Immature natural killer cell (primary cell): ENCODE measurements around the gene TMEM165. TPM values are rescaled to one million over a fixed set of nuclear protein-coding genes. Genes with fewer than 3 reads are reported as not detected.

Source experiments
- DNase-seq, 3 donors: peaks; one replicate each; pipeline ENCODE4 v3.0.0; 2022; ENCODE audit warnings: mixed read lengths in 1 of 3
- H3K27ac Mint-ChIP-seq, 6 donors: one replicate each; pipeline ENCODE4 v1.8.0; 2020; ENCODE audit warnings: mixed read lengths in 6 of 6, mild to moderate bottlenecking in 5 of 6, inconsistent platforms in 4 of 6, moderate library complexity in 3 of 6
- H3K27me3 Mint-ChIP-seq, 3 donors: one replicate each; pipeline ENCODE4 v1.8.0; 2020 to 2021; ENCODE audit warnings: low read depth in 3 of 3, mild to moderate bottlenecking in 3 of 3, mixed read lengths in 3 of 3, moderate library complexity in 3 of 3, inconsistent platforms in 1 of 3
- H3K36me3 Mint-ChIP-seq, 3 donors: one replicate each; pipeline ENCODE4 v1.8.0; 2020; ENCODE audit warnings: mixed read lengths in 3 of 3, inconsistent platforms in 2 of 3, mild to moderate bottlenecking in 2 of 3
- H3K4me1 Mint-ChIP-seq, 2 donors: one replicate each; pipeline ENCODE4 v1.8.0; 2020; ENCODE audit warnings: inconsistent platforms in 2 of 2, mild to moderate bottlenecking in 2 of 2, mixed read lengths in 2 of 2, moderate library complexity in 1 of 2
- H3K4me3 Mint-ChIP-seq, 5 donors: one replicate each; pipeline ENCODE4 v1.8.0; 2020; ENCODE audit warnings: mild to moderate bottlenecking in 5 of 5, mixed read lengths in 5 of 5, inconsistent platforms in 3 of 5, moderate library complexity in 3 of 5
- H3K9me3 Mint-ChIP-seq, 6 donors: one replicate each; pipeline ENCODE4 v1.8.0; 2020; ENCODE audit warnings: mild to moderate bottlenecking in 6 of 6, mixed read lengths in 6 of 6, inconsistent platforms in 4 of 6, moderate library complexity in 3 of 6
- polyA plus RNA-seq, 3 donors: library from polyadenylated mRNA; unstranded; fragments of 300-500 nt; fragmentation: Illumina TruSeq; gene quantifications; one replicate each; pipeline ENCODE4 v1.2.3, GENCODE V29; 2021

TMEM165 gene
- polyA plus RNA-seq, 3 donors from 2014 or later, result 44.2 to 50.4 (median 44.8) TPM

DNA sequence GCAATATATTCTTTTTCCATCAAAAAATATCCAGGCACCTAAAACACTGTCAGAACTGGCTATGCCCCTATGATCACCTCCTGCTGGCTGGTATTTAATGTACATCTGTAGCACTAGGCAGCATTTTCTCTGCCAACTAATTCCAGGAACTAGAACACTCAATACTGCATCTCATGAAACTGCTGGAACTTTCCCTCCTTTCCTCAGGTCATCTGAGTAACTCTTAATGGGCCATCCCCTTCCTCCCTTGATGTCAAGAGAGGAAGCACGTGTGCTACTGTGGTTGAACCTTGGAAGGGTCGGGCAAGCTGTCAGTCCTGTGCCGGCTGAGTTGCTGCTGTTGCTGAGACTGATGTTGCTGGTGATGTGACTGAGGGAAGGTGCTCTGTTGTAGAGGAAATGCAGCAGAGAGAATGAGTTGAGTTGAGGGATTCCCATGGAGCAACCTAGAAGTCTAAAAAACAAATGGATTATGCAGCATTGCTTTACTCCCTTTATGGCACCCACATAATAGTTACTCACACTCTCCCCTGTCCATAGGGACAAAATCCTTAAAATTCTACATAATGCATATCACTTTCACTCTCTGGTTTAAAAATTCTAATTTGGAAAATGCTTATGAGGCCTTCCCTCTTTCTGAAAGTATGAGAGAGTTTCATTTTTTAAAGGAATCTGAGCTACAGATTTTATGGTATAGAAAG, 39.5 kb downstream of the TMEM165 start:
- DNase-seq, result peak in 1 of 3 donors; percentile 3
- peaks cover 14 to 18% of the 10 kb centered on the region in 2 donors for H3K4me1 Mint-ChIP-seq
- no peaks in the 10 kb centered on the region for H3K27me3 Mint-ChIP-seq
- peaks cover 0 to 26% (median 7%) of the 10 kb centered on the region in 3 donors for H3K36me3 Mint-ChIP-seq
- no peak overlapping the region for H3K4me3 Mint-ChIP-seq
- peak overlapping the region; percentile 32 to 89 (median 56) for H3K27ac Mint-ChIP-seq
- no peaks in the 10 kb centered on the region for H3K9me3 Mint-ChIP-seq

DNA sequence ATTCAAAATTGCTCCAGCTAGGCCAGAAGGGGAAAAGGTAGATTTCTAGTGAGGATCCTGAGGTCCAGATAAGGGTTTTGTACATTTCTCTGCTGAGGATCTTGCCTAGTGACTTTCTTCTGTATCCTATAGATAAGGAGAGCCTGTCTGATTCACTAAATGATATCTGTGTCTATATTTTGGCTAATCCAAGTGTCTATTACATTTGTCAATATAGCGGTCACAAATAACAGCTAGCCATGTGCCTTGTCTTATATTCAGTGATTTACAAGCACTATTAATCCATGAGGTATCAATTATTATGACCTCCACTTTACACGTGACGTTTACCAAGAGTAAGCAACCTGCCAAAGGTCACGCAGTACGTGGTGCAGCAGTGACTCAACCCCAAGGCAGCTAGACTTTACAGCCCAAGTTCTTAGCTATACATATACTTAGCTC, 41.6 kb downstream of the TMEM165 start:
- H3K27ac Mint-ChIP-seq, result peak overlapping the region in 1 of 6 donors; percentile 17
- H3K4me3 Mint-ChIP-seq, result no peak overlapping the region
- peaks cover 14 to 23% of the 10 kb centered on the region in 2 donors for H3K4me1 Mint-ChIP-seq
- DNase-seq, result no peak
- H3K27me3 Mint-ChIP-seq, result no peaks in the 10 kb centered on the region
- peaks cover 0 to 21% (median 3%) of the 10 kb centered on the region in 3 donors for H3K36me3 Mint-ChIP-seq
- H3K9me3 Mint-ChIP-seq, result no peaks in the 10 kb centered on the region

DNA sequence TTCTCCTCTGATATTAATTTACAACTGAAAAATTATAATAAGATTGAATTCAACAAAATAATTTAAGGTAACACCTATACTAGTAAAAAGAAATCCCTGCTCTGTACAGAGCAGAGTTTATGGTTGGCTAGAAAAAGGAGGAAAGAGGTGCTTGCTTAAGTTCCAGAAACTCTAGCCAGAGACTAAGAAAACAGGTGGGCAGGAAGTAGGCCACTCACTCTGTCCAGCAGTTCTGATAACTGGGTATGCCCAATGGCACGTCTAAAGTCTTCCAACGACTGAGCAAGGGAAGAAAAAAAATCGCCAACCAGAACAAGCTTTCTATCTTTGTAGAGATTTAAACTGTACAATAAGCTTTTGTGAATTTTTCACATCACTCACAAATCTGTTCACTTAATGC, 42.1 kb downstream of the TMEM165 start:
- peaks cover 0 to 25% (median 7%) of the 10 kb centered on the region in 3 donors for H3K36me3 Mint-ChIP-seq
- no peaks in the 10 kb centered on the region for H3K27me3 Mint-ChIP-seq
- peaks cover 14 to 23% of the 10 kb centered on the region in 2 donors for H3K4me1 Mint-ChIP-seq
- no peak overlapping the region for H3K27ac Mint-ChIP-seq
- no peak overlapping the region for H3K4me3 Mint-ChIP-seq
- no peak for DNase-seq
- no peaks in the 10 kb centered on the region for H3K9me3 Mint-ChIP-seq

DNA sequence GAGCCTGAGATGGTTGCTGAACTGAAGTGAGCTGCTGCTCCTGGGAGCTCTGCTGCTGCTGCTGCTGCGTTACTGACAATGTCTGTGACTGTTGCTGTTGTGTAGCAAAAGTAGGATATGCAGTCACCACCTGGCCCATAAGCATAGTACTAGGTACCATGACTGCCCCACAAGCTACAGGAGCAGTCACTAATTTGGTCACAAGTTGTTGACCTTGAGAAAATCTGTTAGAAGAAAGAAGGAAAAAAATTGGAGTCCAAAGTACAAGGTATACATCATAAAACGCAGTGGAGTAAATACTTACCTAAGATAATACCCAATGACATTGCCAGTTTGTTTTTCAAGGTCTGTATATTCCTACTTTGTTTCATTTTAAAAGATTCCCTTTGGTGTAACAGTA, 42.6 kb downstream of the TMEM165 start:
- peak overlapping the region in 4 of 6 donors; percentile 26 to 55 (median 36) for H3K27ac Mint-ChIP-seq

DNA sequence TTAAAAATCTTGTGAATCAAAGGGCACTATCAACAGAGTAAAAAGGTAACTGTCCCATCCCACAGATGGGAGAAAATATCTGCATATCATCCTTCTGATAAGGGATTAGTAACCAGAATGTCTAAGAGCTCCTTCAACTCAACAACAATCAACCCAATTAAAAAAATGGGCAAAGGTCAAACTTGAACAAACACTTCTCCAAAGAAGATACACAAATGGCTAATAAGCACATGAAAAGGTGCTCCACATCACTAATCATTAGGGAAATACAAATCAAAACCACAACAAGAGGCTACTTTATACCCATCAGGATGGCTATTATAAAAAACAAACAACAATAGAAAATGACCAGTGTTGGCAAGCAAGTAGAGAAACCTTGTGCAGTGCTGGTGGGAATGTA, 43.3 kb downstream of the TMEM165 start:
- peaks cover 14 to 23% of the 10 kb centered on the region in 2 donors for H3K4me1 Mint-ChIP-seq
- H3K9me3 Mint-ChIP-seq, result no peaks in the 10 kb centered on the region
- no peaks in the 10 kb centered on the region for H3K27me3 Mint-ChIP-seq
- H3K27ac Mint-ChIP-seq, result no peak overlapping the region
- no peak overlapping the region for H3K4me3 Mint-ChIP-seq
- no peak for DNase-seq
- H3K36me3 Mint-ChIP-seq, result peaks cover 0 to 25% (median 7%) of the 10 kb centered on the region in 3 donors

More for the DNA sequence above, 42.6 kb downstream of the TMEM165 start:
- Mint-ChIP-seq H3K4me1 (peaks cover 14 to 23% of the 10 kb centered on the region in 2 donors), H3K27me3 (no peaks in the 10 kb centered on the region), H3K36me3 (peaks cover 0 to 25% (median 7%) of the 10 kb centered on the region in 3 donors), H3K9me3 (no peaks in the 10 kb centered on the region), H3K4me3 (no peak overlapping the region)
- DNase-seq, result no peak

DNA sequence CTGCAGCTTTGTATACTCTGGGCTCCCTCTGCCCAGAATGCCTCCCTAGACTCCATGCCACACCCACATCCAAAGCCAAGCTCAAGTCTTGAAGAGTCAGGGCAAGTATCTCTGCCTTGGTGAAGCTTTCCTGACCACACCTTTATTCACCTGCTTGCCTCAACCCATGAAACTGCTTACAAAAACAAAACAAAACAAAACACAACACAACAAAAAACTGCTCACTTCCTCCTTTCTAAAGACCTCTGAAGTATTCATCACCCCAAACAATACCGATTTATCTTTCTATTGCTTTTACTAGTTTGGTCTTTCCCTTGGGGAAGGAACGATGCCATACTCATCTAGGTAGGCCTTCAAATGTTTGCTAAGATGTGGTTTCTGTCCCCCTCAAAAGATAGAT, 45.0 kb downstream of the TMEM165 start:
- Mint-ChIP-seq H3K4me1 (peaks cover 3 to 6% of the 10 kb centered on the region in 2 donors), H3K4me3 (no peak overlapping the region), H3K36me3 (peaks cover 0 to 14% (median 7%) of the 10 kb centered on the region in 3 donors), H3K9me3 (no peaks in the 10 kb centered on the region), H3K27ac (peak overlapping the region in 2 of 6 donors; percentile 8 to 78), H3K27me3 (no peaks in the 10 kb centered on the region)
- DNase-seq, result no peak

DNA sequence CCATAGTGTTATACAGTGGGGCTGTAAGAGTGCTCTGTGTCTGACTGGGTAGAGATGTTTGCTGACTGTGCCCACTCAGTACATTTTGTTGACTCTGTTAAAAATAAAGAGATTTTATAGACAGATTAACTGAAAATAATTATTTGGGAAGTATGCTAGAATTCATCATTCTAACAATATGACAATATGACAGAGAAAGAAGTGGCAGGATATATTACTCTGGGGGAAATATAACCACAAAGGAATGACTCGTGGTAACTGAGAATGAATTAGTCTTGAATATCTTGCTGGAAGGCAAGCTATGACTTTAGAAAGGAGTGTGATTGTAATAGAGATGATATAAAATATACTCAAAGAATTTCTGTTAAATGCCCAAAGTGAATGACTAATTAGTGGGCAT, 46.8 kb downstream of the TMEM165 start:
- H3K9me3 Mint-ChIP-seq, result no peaks in the 10 kb centered on the region
- H3K27ac Mint-ChIP-seq, result peak overlapping the region in 1 of 6 donors; percentile 14
- H3K27me3 Mint-ChIP-seq, result no peaks in the 10 kb centered on the region
- peaks cover 0 to 18% of the 10 kb centered on the region in 2 donors for H3K4me1 Mint-ChIP-seq
- no peak for DNase-seq
- no peak overlapping the region for H3K4me3 Mint-ChIP-seq
- peaks cover 0 to 14% (median 7%) of the 10 kb centered on the region in 3 donors for H3K36me3 Mint-ChIP-seq

DNA sequence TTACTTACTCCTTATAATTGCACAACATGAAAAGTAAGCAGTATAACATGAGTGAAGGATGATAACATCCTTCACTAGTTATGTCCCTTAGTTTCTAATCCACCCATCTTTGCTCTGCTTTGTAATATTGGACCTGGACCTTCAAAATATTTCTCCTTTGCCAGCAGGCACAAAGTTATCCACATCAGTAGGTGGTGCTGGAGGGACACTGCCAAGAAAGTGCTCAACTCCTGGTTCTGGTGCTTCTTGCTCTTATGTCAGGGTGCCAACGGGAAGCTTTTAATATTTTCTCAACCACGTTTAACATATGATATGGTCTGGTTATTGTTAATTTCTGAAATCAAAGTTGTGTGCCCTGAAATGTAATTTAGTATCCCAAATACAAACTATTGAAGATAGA, 49.1 kb downstream of the TMEM165 start:
- H3K4me3 Mint-ChIP-seq, result no peak overlapping the region
- no peak for DNase-seq
- H3K27ac Mint-ChIP-seq, result no peak overlapping the region
- no peaks in the 10 kb centered on the region for H3K27me3 Mint-ChIP-seq
- H3K36me3 Mint-ChIP-seq, result peaks cover 6 to 21% (median 13%) of the 10 kb centered on the region in 3 donors
- H3K4me1 Mint-ChIP-seq, result peaks cover 3 to 25% of the 10 kb centered on the region in 2 donors
- H3K9me3 Mint-ChIP-seq, result no peaks in the 10 kb centered on the region

DNA sequence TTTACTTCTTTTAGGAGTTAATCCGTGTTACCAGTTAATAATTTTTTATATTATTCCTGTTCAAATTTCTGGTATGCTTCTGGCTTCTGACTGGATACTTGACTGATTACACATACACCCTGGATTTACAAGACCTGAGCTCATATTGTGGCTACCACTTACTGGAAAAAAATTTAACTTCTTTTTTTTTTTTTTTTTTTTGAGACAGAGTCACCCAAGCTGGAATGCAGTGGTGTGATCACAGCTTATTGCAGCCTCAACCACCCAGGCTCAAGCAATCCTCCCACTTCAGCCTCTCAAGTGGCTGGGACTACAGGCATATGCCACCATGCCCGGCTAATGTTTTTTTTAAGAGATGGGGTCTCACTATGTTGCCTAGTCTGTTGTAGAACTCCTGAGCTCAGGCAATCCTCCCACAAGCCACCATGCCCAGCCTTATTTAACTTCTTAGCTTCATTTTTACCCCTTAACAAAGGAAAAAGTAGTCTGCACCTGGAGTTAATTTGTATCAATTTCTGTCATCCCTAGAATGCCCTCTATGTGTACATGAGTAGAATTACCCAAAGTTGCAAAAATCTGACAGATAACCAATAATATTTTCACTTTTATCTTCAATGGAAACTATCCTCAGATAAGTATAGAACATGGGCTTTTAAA, 50.3 kb downstream of the TMEM165 start:
- no peak for DNase-seq
- peak overlapping the region in 1 of 6 donors; percentile 65 for H3K27ac Mint-ChIP-seq
- H3K9me3 Mint-ChIP-seq, result no peaks in the 10 kb centered on the region
- H3K4me1 Mint-ChIP-seq, result peaks cover 3 to 22% of the 10 kb centered on the region in 2 donors
- H3K4me3 Mint-ChIP-seq, result no peak overlapping the region
- peaks cover 14 to 26% (median 17%) of the 10 kb centered on the region in 3 donors for H3K36me3 Mint-ChIP-seq
- H3K27me3 Mint-ChIP-seq, result no peaks in the 10 kb centered on the region

DNA sequence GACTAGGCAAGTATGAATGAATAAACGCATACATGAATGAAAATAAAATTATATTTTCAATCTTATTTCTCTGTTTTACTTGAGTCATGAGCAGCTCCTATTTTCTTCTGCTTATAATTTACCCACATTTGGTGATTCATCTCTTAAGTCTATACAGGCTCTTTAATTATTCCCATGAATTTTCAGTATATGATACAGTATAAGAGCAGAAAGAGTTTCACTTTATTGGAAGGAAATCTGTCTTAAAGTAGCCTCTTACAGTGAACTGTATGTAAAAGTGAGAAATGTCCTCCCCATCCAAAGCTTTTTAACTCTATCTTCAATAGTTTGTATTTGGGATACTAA, 50.8 kb downstream of the TMEM165 start:
- peaks cover 3 to 21% of the 10 kb centered on the region in 2 donors for H3K4me1 Mint-ChIP-seq
- peaks cover 18 to 31% (median 22%) of the 10 kb centered on the region in 3 donors for H3K36me3 Mint-ChIP-seq
- no peaks in the 10 kb centered on the region for H3K27me3 Mint-ChIP-seq
- no peak overlapping the region for H3K4me3 Mint-ChIP-seq
- H3K9me3 Mint-ChIP-seq, result no peaks in the 10 kb centered on the region
- DNase-seq, result no peak
- H3K27ac Mint-ChIP-seq, result peak overlapping the region in 1 of 6 donors; percentile 65

DNA sequence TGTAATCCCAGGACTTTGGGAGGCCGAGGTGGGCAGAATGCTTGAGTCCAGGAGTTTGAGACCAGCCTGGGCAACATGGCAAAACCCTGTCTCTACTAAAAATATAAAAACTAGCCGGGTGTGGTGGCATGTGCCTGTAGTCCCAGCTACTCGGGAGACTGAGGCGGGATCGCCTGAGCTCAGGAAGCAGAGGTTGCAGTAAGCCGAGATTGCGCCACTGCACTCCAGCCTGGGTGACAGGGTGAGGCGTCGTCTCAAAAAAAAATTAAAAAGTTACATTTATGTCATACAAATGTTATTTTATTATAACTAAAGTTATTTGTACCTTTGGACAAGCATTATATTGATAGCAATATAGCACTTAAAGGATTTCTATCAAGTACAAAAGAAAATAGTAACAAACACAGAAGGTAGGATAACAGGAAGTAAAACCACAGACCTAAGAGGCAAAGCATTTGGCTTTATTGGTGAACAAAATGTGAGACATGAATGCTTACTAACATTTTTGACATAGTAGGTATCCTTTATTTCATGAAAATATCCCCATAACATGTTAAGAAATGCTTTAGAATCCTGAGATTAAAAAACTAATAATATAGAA, 51.5 kb downstream of the TMEM165 start:
- Mint-ChIP-seq H3K36me3 (peaks cover 25 to 37% (median 28%) of the 10 kb centered on the region in 3 donors), H3K4me1 (peaks cover 3 to 21% of the 10 kb centered on the region in 2 donors), H3K27ac (no peak overlapping the region), H3K4me3 (no peak overlapping the region), H3K9me3 (no peaks in the 10 kb centered on the region), H3K27me3 (no peaks in the 10 kb centered on the region)
- DNase-seq, result no peak

DNA sequence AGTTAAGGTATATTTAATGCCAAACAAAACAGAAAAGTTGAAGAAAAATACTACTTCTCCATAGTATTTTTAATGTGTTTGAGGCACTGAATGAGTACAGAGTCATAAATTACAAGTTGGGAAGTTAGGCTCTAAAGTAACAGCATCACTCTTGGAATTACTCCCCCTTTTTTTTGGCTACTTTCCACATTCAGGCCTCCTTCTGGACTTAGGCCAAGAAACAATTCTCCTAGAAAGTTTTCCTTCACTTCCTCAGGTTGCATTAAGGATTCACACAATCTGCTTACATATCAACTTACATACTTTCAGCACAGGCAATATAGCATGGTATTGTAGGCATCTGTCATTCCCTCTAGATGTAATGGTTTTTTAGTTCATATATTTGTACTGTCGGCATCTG, 52.1 kb downstream of the TMEM165 start:
- Mint-ChIP-seq H3K27ac (peak overlapping the region in 3 of 6 donors; percentile 13 to 79 (median 40)), H3K36me3 (peaks cover 23 to 35% (median 27%) of the 10 kb centered on the region in 3 donors), H3K4me1 (peaks cover 3 to 21% of the 10 kb centered on the region in 2 donors), H3K27me3 (no peaks in the 10 kb centered on the region), H3K9me3 (no peaks in the 10 kb centered on the region), H3K4me3 (no peak overlapping the region)
- DNase-seq, result no peak

DNA sequence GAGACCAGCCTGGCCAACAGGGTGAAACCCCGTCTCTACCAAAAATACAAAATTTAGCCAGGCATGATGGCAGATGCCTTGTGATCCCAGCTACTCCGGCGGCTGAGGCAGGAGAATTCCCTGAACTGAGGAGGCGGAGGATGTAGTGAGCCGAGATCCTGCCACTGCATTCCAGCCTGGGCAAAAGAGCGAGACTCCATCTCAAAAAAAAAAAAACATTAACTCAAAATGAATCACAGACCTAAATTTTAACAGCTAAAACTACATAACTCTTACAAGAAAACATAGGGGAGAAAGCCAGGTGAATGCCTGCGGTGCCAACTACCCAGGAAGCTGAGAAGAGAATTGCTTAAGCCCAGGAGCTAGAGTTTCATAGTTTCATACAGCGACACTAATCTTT, 54.8 kb downstream of the TMEM165 start:
- peaks cover 3 to 21% of the 10 kb centered on the region in 2 donors for H3K4me1 Mint-ChIP-seq
- no peak overlapping the region for H3K4me3 Mint-ChIP-seq
- peaks cover 27 to 41% (median 29%) of the 10 kb centered on the region in 3 donors for H3K36me3 Mint-ChIP-seq
- no peak overlapping the region for H3K27ac Mint-ChIP-seq
- H3K9me3 Mint-ChIP-seq, result no peaks in the 10 kb centered on the region
- DNase-seq, result no peak
- no peaks in the 10 kb centered on the region for H3K27me3 Mint-ChIP-seq

DNA sequence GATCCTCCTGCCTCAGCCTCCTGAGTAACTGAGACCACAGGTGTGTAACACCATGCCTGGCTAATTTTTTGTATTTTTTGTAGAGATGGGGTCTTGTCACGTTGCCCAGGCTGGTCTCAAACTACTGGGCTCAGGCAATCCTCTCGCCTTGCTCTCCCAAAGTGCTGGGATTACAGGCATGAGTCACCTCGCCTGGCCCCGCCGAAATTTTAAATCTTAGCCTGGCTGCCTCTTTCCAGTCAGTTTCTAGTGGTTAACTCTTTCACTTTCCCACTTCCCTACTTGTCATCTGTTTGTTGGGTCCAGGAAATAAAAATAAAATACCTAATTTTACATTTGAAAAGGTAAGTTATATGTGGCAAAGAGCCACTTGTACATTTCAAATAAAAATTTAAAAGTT, 62.4 kb downstream of the TMEM165 start:
- Mint-ChIP-seq H3K27ac (no peak overlapping the region), H3K27me3 (peaks cover 0 to 1% (median 0%) of the 10 kb centered on the region in 3 donors), H3K4me3 (no peak overlapping the region), H3K4me1 (no peaks in the 10 kb centered on the region), H3K9me3 (no peaks in the 10 kb centered on the region), H3K36me3 (peaks cover 11 to 28% (median 18%) of the 10 kb centered on the region in 3 donors)
- DNase-seq, result no peak
